SK-N-SH (cell line): ENCODE measurements around the gene MND1. TPM values are rescaled to one million over a fixed set of nuclear protein-coding genes. Genes with fewer than 3 reads are reported as not detected.

Experiments used
- CTCF ChIA-PET: fragments of 300-600, 350-600 bp; formaldehyde crosslinking; extraction: SDS; loops from one replicate; lab custom pipeline; 2021; lab: Yijun Ruan, JAX
- POLR2A ChIA-PET: fragments of 350-600 bp; sonication (Branson Sonifier 250); formaldehyde crosslinking; extraction: SDS; loops from one replicate; lab custom pipeline; 2020; ENCODE audit warnings: antibody characterized with exemption, inconsistent platforms; lab: Yijun Ruan, JAX
- DNase-seq: peaks from one replicate; pipeline ENCODE4 v3.0.0; 2012
- H2AFZ ChIP-seq: fragments of 200-600 bp; sonication (generic); 2 replicates; pipeline ENCODE4 v1.8.1; 2016; ENCODE audit warnings: antibody characterized with exemption, mild to moderate bottlenecking, low read depth
- H3F3A ChIP-seq: fragments of 200-600 bp; sonication (generic); replicated peaks from 2 replicates; pipeline ENCODE3; 2016; ENCODE audit warnings: antibody characterized with exemption, mild to moderate bottlenecking; ENCODE audit not compliant: insufficient read depth
- H3K27ac ChIP-seq, 2 experiments: fragments of 200-500 bp in 1 of 2; fragments of 200-600 bp in 1 of 2; sonication (Bioruptor generic) in 1 of 2; sonication (generic), shearing (Covaris generic) in 1 of 2; 2 replicates each; pipeline versions ENCODE4 v1.5.1 to v1.6.1; 2014 to 2016; ENCODE audit warnings: low read depth in 2 of 2, inconsistent platforms in 1 of 2, low read length in 1 of 2, mild to moderate bottlenecking in 1 of 2, mixed read lengths in 1 of 2
- H3K27me3 ChIP-seq: fragments of 200-600 bp; sonication (generic), shearing (Covaris generic); 2 replicates; pipeline ENCODE4 v1.6.1; 2016; ENCODE audit warnings: mixed run types; ENCODE audit not compliant: insufficient read depth
- H3K36me3 ChIP-seq, 2 experiments: fragments of 200-500 bp in 1 of 2; fragments of 200-600 bp in 1 of 2; sonication (Bioruptor generic) in 1 of 2; sonication (generic) in 1 of 2; replicated peaks in 1 of 2; 2 replicates each; pipeline versions ENCODE3 to v1.5.1; 2014 to 2016; ENCODE audit warnings: low read length in 1 of 2, mild to moderate bottlenecking in 1 of 2; ENCODE audit not compliant: insufficient read depth in 2 of 2, control insufficient read depth in 1 of 2
- H3K4me1 ChIP-seq, 2 experiments: fragments of 200-500 bp in 1 of 2; fragments of 200-600 bp in 1 of 2; sonication (Bioruptor generic) in 1 of 2; sonication (generic), shearing (Covaris generic) in 1 of 2; 2 replicates each; pipeline versions ENCODE4 v1.5.1 to v1.6.1; 2014 to 2016; ENCODE audit warnings: low read depth in 1 of 2, low read length in 1 of 2, mixed run types in 1 of 2; ENCODE audit not compliant: insufficient read depth in 2 of 2, control insufficient read depth in 1 of 2
- H3K4me2 ChIP-seq: fragments of 200-600 bp; sonication (generic), shearing (Covaris generic); 2 replicates; pipeline ENCODE4 v1.6.1; 2017; ENCODE audit warnings: mixed run types
- H3K4me3 ChIP-seq, 2 experiments: fragments of 200-500 bp in 1 of 2; fragments of 200-600 bp in 1 of 2; sonication (Bioruptor generic) in 1 of 2; sonication (generic), shearing (Covaris generic) in 1 of 2; 2 replicates each; pipeline versions ENCODE4 v1.5.1 to v1.8.1; 2014 to 2016; ENCODE audit warnings: low read depth in 2 of 2, inconsistent platforms in 1 of 2, low read length in 1 of 2, mild to moderate bottlenecking in 1 of 2, mixed read lengths in 1 of 2, moderate library complexity in 1 of 2
- H3K79me2 ChIP-seq: fragments of 200-600 bp; sonication (generic); 2 replicates; pipeline ENCODE4 v1.8.1; 2017; ENCODE audit warnings: mild to moderate bottlenecking; ENCODE audit not compliant: insufficient read depth
- H3K9ac ChIP-seq: fragments of 200-600 bp; sonication (generic); 2 replicates; pipeline ENCODE4 v1.6.1; 2017; ENCODE audit warnings: mixed run types
- H3K9me2 ChIP-seq: fragments of 200-600 bp; sonication (generic); 2 replicates; pipeline ENCODE4 v1.6.1; 2017; ENCODE audit warnings: mixed run types
- H3K9me3 ChIP-seq: fragments of 200-600 bp; sonication (generic); 2 replicates; pipeline ENCODE4 v1.6.1; 2017; ENCODE audit warnings: mixed run types, mild to moderate bottlenecking, moderate library complexity
- H4K20me1 ChIP-seq: fragments of 200-600 bp; sonication (generic); 2 replicates; pipeline ENCODE4 v1.6.1; 2017; ENCODE audit warnings: mild to moderate bottlenecking, mixed run types; ENCODE audit not compliant: insufficient read depth
- EZH2phosphoT487 ChIP-seq: fragments of 200-600 bp; sonication (generic); IDR thresholded peaks from 2 replicates; pipeline ENCODE4 v1.6.1; 2017; ENCODE audit warnings: low read depth, mixed run types, mild to moderate bottlenecking, antibody characterized with exemption, moderate library complexity, borderline replicate concordance
- FOSL2 ChIP-seq: IDR thresholded peaks from 2 replicates; pipeline ENCODE4 v1.4.0; 2012; ENCODE audit warnings: low read depth, mild to moderate bottlenecking, moderate library complexity, borderline replicate concordance
- FOXJ3 ChIP-seq: sonication (generic); formaldehyde crosslinking; IDR thresholded peaks from 2 replicates; pipeline ENCODE4 v1.5.1; 2020; ENCODE audit warnings: mild to moderate bottlenecking, missing genetic modification reagents
- JUND ChIP-seq: IDR thresholded peaks from 2 replicates; pipeline ENCODE4 v1.4.0; 2012
- MXI1 ChIP-seq: IDR thresholded peaks from 2 replicates; pipeline ENCODE4 v1.6.1; 2012; ENCODE audit warnings: mild to moderate bottlenecking, low read depth, low read length, improper control_type of control experiment
- PBX3 ChIP-seq: IDR thresholded peaks from 2 replicates; pipeline ENCODE4; 2012
- POLR2AphosphoS5 ChIP-seq: IDR thresholded peaks from 2 replicates; pipeline ENCODE4 v1.6.1; 2012; ENCODE audit warnings: low read depth, low read length
- RCOR1 ChIP-seq: fragments of 150-350 bp; IDR thresholded peaks from 2 replicates; pipeline ENCODE4 v1.6.1; 2017; ENCODE audit warnings: antibody characterized with exemption, low read length
- RFX5 ChIP-seq: IDR thresholded peaks from 2 replicates; pipeline ENCODE4 v1.6.1; 2012; ENCODE audit warnings: mild to moderate bottlenecking, improper control_type of control experiment, low read length
- TCF12 ChIP-seq: IDR thresholded peaks from 2 replicates; pipeline ENCODE4 v1.4.0; 2012
- WGBS: methylation state at CpG from one replicate; pipeline ENCODE4 v1.1.6; 2017; ENCODE audit warnings: low lambda C conversion rate; 5-methylcytosine and 5-hydroxymethylcytosine counted together
- polyA plus RNA-seq, 3 experiments: library from polyadenylated mRNA; depleted of rRNA; stranded (reverse); fragments of >200 nt; gene quantifications; 2 replicates each; pipeline ENCODE4 v1.2.3, GENCODE V29; 2012
- TF ChIP-seq, protein P1 (sequence below): IDR thresholded peaks from 2 replicates; pipeline ENCODE4 v1.4.0; 2012; ENCODE audit warnings: low read depth, borderline replicate concordance

The MND1 gene
- polyA plus RNA-seq, 1 of the 3 experiments (the other 2 are of a cell fraction) = 2.4 TPM

GRCh38 chr4:153342751-153343552 lies 1.5 kb upstream of the MND1 start:
- Histone ChIP-seq H3K4me2 (no peak overlapping the region), H3K9me2 (no peaks in the 10 kb centered on the region), H2AFZ (no peak overlapping the region), H3K79me2 (peaks cover 20% of the 10 kb centered on the region), H3K27ac (no peak overlapping the region), H3K4me1 (peaks cover 5 to 9% of the 10 kb centered on the region in 2 experiments), H3F3A (peaks cover 4% of the 10 kb centered on the region)
- DNase-seq = no peak
- TF ChIP-seq, protein P1, sequence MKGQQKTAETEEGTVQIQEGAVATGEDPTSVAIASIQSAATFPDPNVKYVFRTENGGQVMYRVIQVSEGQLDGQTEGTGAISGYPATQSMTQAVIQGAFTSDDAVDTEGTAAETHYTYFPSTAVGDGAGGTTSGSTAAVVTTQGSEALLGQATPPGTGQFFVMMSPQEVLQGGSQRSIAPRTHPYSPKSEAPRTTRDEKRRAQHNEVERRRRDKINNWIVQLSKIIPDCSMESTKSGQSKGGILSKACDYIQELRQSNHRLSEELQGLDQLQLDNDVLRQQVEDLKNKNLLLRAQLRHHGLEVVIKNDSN = no peak
- TF ChIP-seq RCOR1 (no peak), JUND (no peak), MXI1 (no peak), FOSL2 (no peak), PBX3 (no peak), FOXJ3 (no peak)
- TF ChIP-seq, all 33 proteins: peak for 0
- POLR2A ChIA-PET = no interaction called here
- Histone ChIP-seq H3K9me3 (no peaks in the 10 kb centered on the region), H3K27me3 (no peaks in the 10 kb centered on the region), H3K36me3 (peaks cover 11 to 14% of the 10 kb centered on the region in 2 experiments), H3K4me3 (no peak overlapping the region), H4K20me1 (no peaks in the 10 kb centered on the region), H3K9ac (no peak overlapping the region)
- WGBS = 96% methylated on average over 6 of the region's 6 CpGs
- CTCF ChIA-PET = interaction anchor here (0.6 to 4.5 kb wide), 7 partner anchors 177 to 450 kb away, joined by 3 to 67 read pairs (median 5); no protein-coding TSS in a partner anchor

DNA sequence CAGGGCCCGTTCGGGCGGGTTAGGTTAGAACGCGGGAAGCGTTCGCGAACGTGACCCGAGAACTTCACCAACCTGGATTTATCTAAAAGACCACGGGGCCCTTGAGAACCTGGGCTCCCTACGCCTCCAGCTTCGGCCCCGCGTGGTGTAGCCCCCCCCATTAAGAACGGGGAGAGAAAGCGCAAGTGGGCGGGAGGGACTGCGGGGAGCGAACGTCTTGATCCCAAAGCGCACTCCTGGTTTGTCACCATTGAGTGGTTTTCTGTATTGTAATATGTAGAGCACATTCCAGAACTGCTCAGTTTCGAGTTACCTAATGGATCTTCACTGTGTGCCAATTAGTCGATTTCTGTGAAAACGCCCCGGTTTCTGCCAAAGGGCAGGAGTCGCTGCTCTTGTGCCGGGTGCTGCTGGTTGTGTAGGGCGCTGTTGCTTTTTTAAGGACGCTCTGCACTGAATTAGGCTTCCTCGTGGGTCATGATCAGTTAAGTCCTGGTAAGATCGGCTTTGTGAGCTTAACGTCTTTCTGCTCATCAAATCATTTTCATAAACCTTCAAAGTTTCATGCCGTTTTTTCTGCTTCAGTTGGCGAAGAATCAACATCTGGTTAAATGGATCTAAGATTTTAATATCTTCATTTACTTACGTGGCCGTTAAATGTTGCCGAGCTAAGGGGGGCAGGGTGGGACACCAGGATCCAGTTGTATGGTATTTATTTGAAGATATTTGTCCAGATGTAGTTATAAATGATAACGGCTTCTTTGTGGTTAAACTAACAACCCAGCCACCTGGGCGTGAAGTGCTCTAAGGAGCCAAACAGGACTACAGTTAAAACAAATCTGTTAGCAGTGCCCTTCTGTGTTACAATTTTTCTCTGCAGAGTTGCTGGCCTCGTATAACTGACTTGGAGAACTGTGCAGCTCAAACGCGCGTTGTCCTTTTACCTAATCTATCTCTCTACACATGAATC lies 809 bp downstream of the MND1 start:
- Histone ChIP-seq H3K27me3 (no peaks in the 10 kb centered on the region), H3K9me3 (no peaks in the 10 kb centered on the region), H3K4me2 (peak overlapping the region; percentile 83)
- DNase-seq = peak; percentile 74
- TF ChIP-seq POLR2AphosphoS5 = peak; percentile 35; the same call in 1 of the 2 replicates
- no peak for TF ChIP-seq EZH2phosphoT487
- TF ChIP-seq MXI1 = peak; percentile 75; the same call in 1 of the 2 replicates
- TF ChIP-seq, protein P1 = no peak
- TF ChIP-seq TCF12 = peak; percentile 21; the same call in 1 of the 2 replicates
- 0 out of 2 replicates have a peak, but pooled peaks have one; percentile 22 for TF ChIP-seq RFX5
- TF ChIP-seq, all 33 proteins: peak for 4
- Histone ChIP-seq H3K27ac (peak overlapping the region; percentile 51 to 71), H3K4me3 (peak overlapping the region; percentile 87 to 90), H3K4me1 (peaks cover 8 to 9% of the 10 kb centered on the region in 2 experiments), H2AFZ (peak overlapping the region; percentile 83), H3K79me2 (peaks cover 34% of the 10 kb centered on the region), H3K36me3 (peaks cover 0 to 5% of the 10 kb centered on the region in 2 experiments), H3K9ac (peak overlapping the region; percentile 82), H4K20me1 (no peaks in the 10 kb centered on the region), H3F3A (peaks cover 4% of the 10 kb centered on the region), H3K9me2 (no peaks in the 10 kb centered on the region)
- POLR2A ChIA-PET = interaction anchor here (0.9 to 1.5 kb wide), 4 partner anchors 121 to 240 kb away, joined by 3 to 5 read pairs (median 4); partner anchors contain the start of gene TMEM131L
- WGBS = 4% methylated on average over 26 of the region's 44 CpGs
- CTCF ChIA-PET = interaction anchor here (0.8 to 4.5 kb wide), 27 partner anchors 9 to 405 kb away, joined by 3 to 67 read pairs (median 4); partner anchors contain the start of gene TMEM131L
